IMR-90 (cell line): ENCODE measurements around the gene LRRC56. TPM values are rescaled to one million over a fixed set of nuclear protein-coding genes. Genes with fewer than 3 reads are reported as not detected.
A peak's percentile ranks its signal among the peaks of the same experiment; 100 is the strongest.

Experiments
- ATAC-seq: fragments of 200-7000 bp; cut with Tn5 transposase; 2 replicates; pipeline ENCODE4 v1.9.1; 2020; ENCODE audit warnings: low read depth, mild to moderate bottlenecking, moderate library complexity
- BruUV-seq: library from RNA; stranded (reverse); fragments of 400-500 nt; replicated peaks from 2 replicates; lab custom pipeline; 2021; lab: Mats Ljungman, UMichigan
- CTCF ChIA-PET: fragments of 300-600 bp; formaldehyde crosslinking; extraction: SDS; loops from one replicate; lab custom pipeline; 2021; ENCODE audit warnings: antibody characterized with exemption; lab: Yijun Ruan, JAX
- POLR2A ChIA-PET: fragments of 300-600 bp; sonication (Branson Sonifier 250); formaldehyde crosslinking; loops from one replicate; lab custom pipeline; 2022; ENCODE audit warnings: antibody characterized with exemption; ENCODE audit not compliant: unreplicated experiment; lab: Charles Lee
- DNase-seq: peaks from one replicate; pipeline ENCODE4 v3.0.0; 2013
- H2AFZ ChIP-seq: replicated peaks from 2 replicates; pipeline ENCODE3; 2013; ENCODE audit warnings: low read length, mild to moderate bottlenecking; ENCODE audit not compliant: poor library complexity
- H2AK5ac ChIP-seq: 2 replicates; pipeline ENCODE4 v1.6.1; 2013; ENCODE audit warnings: low read depth, low read length, inconsistent platforms
- H2AK9ac ChIP-seq: replicated peaks from 2 replicates; pipeline ENCODE3; 2013; ENCODE audit warnings: mild to moderate bottlenecking, low read depth, low read length, moderate library complexity; ENCODE audit not compliant: poor library complexity
- H2BK120ac ChIP-seq: 2 replicates; pipeline ENCODE4 v1.6.1; 2013; ENCODE audit warnings: low read depth, low read length, inconsistent platforms
- H2BK15ac ChIP-seq: 3 replicates; pipeline ENCODE4 v1.6.1; 2013; ENCODE audit warnings: low read depth, low read length, inconsistent platforms
- H2BK20ac ChIP-seq: 2 replicates; pipeline ENCODE4 v1.6.1; 2013; ENCODE audit warnings: low read depth, mild to moderate bottlenecking, inconsistent platforms, low read length, moderate library complexity
- H2BK5ac ChIP-seq: 2 replicates; pipeline ENCODE4 v1.6.1; 2013; ENCODE audit warnings: mild to moderate bottlenecking, low read depth, low read length, inconsistent platforms; ENCODE audit not compliant: poor library complexity, severe bottlenecking
- H3K14ac ChIP-seq: replicated peaks from 2 replicates; pipeline ENCODE4 v1.6.1; 2013; ENCODE audit warnings: low read depth, low read length, inconsistent platforms
- H3K18ac ChIP-seq: 2 replicates; pipeline ENCODE4 v1.6.1; 2013; ENCODE audit warnings: low read depth, low read length, control low read depth
- H3K23ac ChIP-seq: 2 replicates; pipeline ENCODE4 v1.6.1; 2013; ENCODE audit warnings: low read depth, low read length, inconsistent platforms
- H3K27ac ChIP-seq: 2 replicates; pipeline ENCODE4 v1.5.1; 2013; ENCODE audit warnings: mild to moderate bottlenecking, control low read depth, low read length; ENCODE audit not compliant: insufficient read depth
- H3K27me3 ChIP-seq: 2 replicates; pipeline ENCODE4 v1.6.1; 2013; ENCODE audit warnings: low read length; ENCODE audit not compliant: control insufficient read depth, insufficient read depth
- H3K36me3 ChIP-seq: 2 replicates; pipeline ENCODE4 v1.6.1; 2013; ENCODE audit warnings: low read length, mixed read lengths; ENCODE audit not compliant: control insufficient read depth, insufficient read depth
- H3K4ac ChIP-seq: 2 replicates; pipeline ENCODE4 v1.6.1; 2013; ENCODE audit warnings: low read depth, low read length, inconsistent platforms
- H3K4me1 ChIP-seq: 2 replicates; pipeline ENCODE4 v1.6.1; 2013; ENCODE audit warnings: low read length, mixed read lengths; ENCODE audit not compliant: control insufficient read depth, insufficient read depth
- H3K4me2 ChIP-seq: 2 replicates; pipeline ENCODE4 v1.6.1; 2013; ENCODE audit warnings: low read depth, mild to moderate bottlenecking, control low read depth, low read length, moderate library complexity
- H3K4me3 ChIP-seq: 2 replicates; pipeline ENCODE4 v1.5.1; 2013; ENCODE audit warnings: low read depth, mild to moderate bottlenecking, control low read depth, low read length, moderate library complexity; ENCODE audit not compliant: insufficient read depth
- H3K56ac ChIP-seq: 2 replicates; pipeline ENCODE4 v1.6.1; 2013; ENCODE audit warnings: low read length, inconsistent platforms; ENCODE audit not compliant: insufficient read depth; ENCODE audit errors: extremely low read depth
- H3K79me1 ChIP-seq, 2 experiments: 2 replicates each; pipeline ENCODE4 v1.6.1; 2013; ENCODE audit warnings: low read length in 2 of 2, inconsistent platforms in 1 of 2, low read depth in 1 of 2
- H3K9ac ChIP-seq: 2 replicates; pipeline ENCODE4 v1.6.1; 2013; ENCODE audit warnings: low read depth, low read length, control low read depth
- H3K9me1 ChIP-seq: 2 replicates; pipeline ENCODE4 v1.6.1; 2013; ENCODE audit warnings: low read length, inconsistent platforms; ENCODE audit not compliant: insufficient read depth
- H3K9me3 ChIP-seq: 2 replicates; pipeline ENCODE4 v1.6.1; 2013; ENCODE audit warnings: low read length; ENCODE audit not compliant: control insufficient read depth, insufficient read depth
- H4K20me1 ChIP-seq: 2 replicates; pipeline ENCODE4 v1.6.1; 2013; ENCODE audit warnings: low read length, inconsistent platforms; ENCODE audit not compliant: insufficient read depth
- H4K5ac ChIP-seq: 2 replicates; pipeline ENCODE4 v1.6.1; 2013; ENCODE audit warnings: mild to moderate bottlenecking, low read depth, low read length, control low read depth
- H4K8ac ChIP-seq, 2 experiments: 2 replicates each; pipeline ENCODE4 v1.6.1; 2013; ENCODE audit warnings: low read depth in 2 of 2, low read length in 2 of 2, control low read depth in 1 of 2, inconsistent platforms in 1 of 2
- H4K91ac ChIP-seq: 2 replicates; pipeline ENCODE4 v1.6.1; 2013; ENCODE audit warnings: low read depth, low read length, inconsistent platforms; ENCODE audit not compliant: insufficient read depth
- MXI1 ChIP-seq: IDR thresholded peaks from 2 replicates; pipeline ENCODE4 v1.6.1; 2012; ENCODE audit warnings: low read depth, mild to moderate bottlenecking, low read length, moderate library complexity, borderline replicate concordance
- RFX5 ChIP-seq: IDR thresholded peaks from 2 replicates; pipeline ENCODE4 v1.8.0; 2012; ENCODE audit warnings: low read depth, mild to moderate bottlenecking, low read length, moderate library complexity
- WGBS, 2 experiments: methylation state at CpG; one replicate each; pipeline versions ENCODE4 v1.1.5 to v1.1.7; 2013; ENCODE audit warnings: missing lambda C conversion rate in 2 of 2; ENCODE audit not compliant: insufficient read length in 1 of 2; ENCODE audit errors: extremely low coverage in 2 of 2; 5-methylcytosine and 5-hydroxymethylcytosine counted together
- dilution Hi-C: fragments of 300-500 bp; cut with HindIII; formaldehyde crosslinking; loops from one replicate; pipeline ENCODE4 v1.14.3; 2018; ENCODE audit warnings: low sequenced_read_pairs; ENCODE audit not compliant: unreplicated experiment
- in situ Hi-C: fragments of 300-500 bp; cut with MboI; formaldehyde crosslinking; loops from 3 replicates; pipeline ENCODE4 v1.14.3; 2019; ENCODE audit warnings: low sequenced_read_pairs, inconsistent platforms, mixed read lengths
- intact Hi-C: fragments of 100-400 bp; cut with micrococcal nuclease; formaldehyde crosslinking; loops from 2 replicates; pipeline ENCODE4 v1.10.0; 2022
- polyA plus RNA-seq, 3 experiments: library from polyadenylated mRNA; depleted of rRNA; stranded (reverse); fragments of >200 nt; gene quantifications; 2 replicates each; pipeline ENCODE4 v1.2.3, GENCODE V29; 2012; ENCODE audit warnings: low replicate concordance in 1 of 3
- total RNA-seq: library from RNA; depleted of rRNA; stranded (reverse); fragments of >200 nt; gene quantifications from 2 replicates; pipeline ENCODE4 v1.2.3, GENCODE V29; 2012

Gene LRRC56
- total and polyA plus RNA-seq, 2 of the 4 experiments (the other 2 are of a cell fraction) = 0.36 to 1.3 TPM

GRCh38 chr11:576811-577610, 39.7 kb downstream of the LRRC56 start:
- Histone ChIP-seq H2AFZ (peak overlapping the region; percentile 35), H3K18ac (0 out of 2 replicates have a peak overlapping the region, but pooled peaks have one; percentile 7), H3K9me3 (no peaks in the 10 kb centered on the region), H2AK5ac (peak overlapping the region; percentile 94), H2BK5ac (peak overlapping the region; percentile 65), H4K8ac (peak overlapping the region; percentile 66 to 77; a peak in 3 of 4 replicates), H4K91ac (peak overlapping the region; percentile 51; the same call in 1 of the 2 replicates), H3K56ac (peak overlapping the region; percentile 60), H2AK9ac (peak overlapping the region; percentile 97), H2BK15ac (no peak overlapping the region; the same call in 2 of the 3 replicates), H2BK120ac (no peak overlapping the region), H3K4me2 (peak overlapping the region; percentile 95), H3K23ac (peak overlapping the region; percentile 93), H3K36me3 (peaks cover 7% of the 10 kb centered on the region), H2BK20ac (no peak overlapping the region), H4K20me1 (peaks cover 57% of the 10 kb centered on the region), H3K27ac (peak overlapping the region; percentile 87), H3K4me3 (peak overlapping the region; percentile 61), H3K79me1 (peaks cover 2 to 38% of the 10 kb centered on the region in 2 experiments; a peak in 3 of 4 replicates), H3K9ac (peak overlapping the region; percentile 97), H3K27me3 (no peaks in the 10 kb centered on the region; the same call in 1 of the 2 replicates), H3K4me1 (peaks cover 16% of the 10 kb centered on the region), H3K14ac (peak overlapping the region; percentile 57), H3K9me1 (peaks cover 18% of the 10 kb centered on the region), H3K4ac (peak overlapping the region; percentile 83), H4K5ac (peak overlapping the region; percentile 15)
- intact Hi-C loops = no loop called here
- dilution Hi-C loops = no loop called here
- ChIA-PET POLR2A (no interaction called here), CTCF (no interaction called here)
- BruUV-seq = no TSS peak
- TF ChIP-seq RFX5 = no peak
- TF ChIP-seq MXI1 = 0 out of 2 replicates have a peak, but pooled peaks have one; percentile 0
- ATAC-seq (no peak), DNase-seq (no peak)
- in situ Hi-C loops = no loop called here
- 2% methylated on average over 22 of the region's 48 CpGs; no CpG with 5 or more reads in 1 of the 2 experiments for WGBS, 2 experiments
